Hippocampal formation (tissue), 2 donors: ENCODE measurements around the gene STK35.
A peak's percentile ranks its signal among the peaks of the same experiment; 100 is the strongest.
"Not testable (repeated sequence)": the region's sequence is repeated elsewhere in the genome, so short reads cannot be mapped to it uniquely, and the experiment has no call there.

Experiments
- DNase-seq, 2 donors: peaks; one replicate each; lab custom pipeline; 2025; lab: John Stamatoyannopoulos, UW

STK35 gene

GRCh38 chr20:2156666-2157624 lies 55.3 kb downstream of the STK35 start:
- DNase-seq = no peak

GRCh38 chr20:2162125-2162822 lies 60.6 kb downstream of the STK35 start:
- no peak for DNase-seq

GRCh38 chr20:2162823-2163166 lies 61.2 kb downstream of the STK35 start:
- no peak for DNase-seq

DNA sequence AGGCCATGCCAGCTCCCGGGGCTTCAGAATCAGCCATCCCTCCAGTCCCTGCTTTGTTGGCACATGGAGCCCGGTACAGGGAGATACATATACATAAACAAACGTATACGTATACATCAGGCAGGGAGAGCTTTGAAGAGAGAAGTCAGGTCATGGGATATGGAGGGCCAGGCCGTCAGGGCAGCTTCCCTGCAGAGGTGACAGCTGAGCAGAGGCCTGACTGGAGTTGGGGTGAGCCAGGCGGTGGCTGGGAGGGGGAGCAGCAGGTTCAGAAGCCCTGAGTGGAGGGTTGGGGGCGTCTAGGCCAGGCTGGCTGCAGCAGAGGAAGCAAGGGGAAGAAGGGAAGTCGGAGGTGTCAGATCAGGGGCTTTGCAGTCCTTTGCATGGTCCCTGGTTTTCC lies 61.7 kb downstream of the STK35 start:
- DNase-seq = no peak

GRCh38 chr20:2163757-2164156 lies 62.1 kb downstream of the STK35 start:
- DNase-seq = no peak

- DNase-seq = no peak
These were observed 62.8 kb downstream of the STK35 start for GRCh38 chr20:2164421-2164820.

DNA sequence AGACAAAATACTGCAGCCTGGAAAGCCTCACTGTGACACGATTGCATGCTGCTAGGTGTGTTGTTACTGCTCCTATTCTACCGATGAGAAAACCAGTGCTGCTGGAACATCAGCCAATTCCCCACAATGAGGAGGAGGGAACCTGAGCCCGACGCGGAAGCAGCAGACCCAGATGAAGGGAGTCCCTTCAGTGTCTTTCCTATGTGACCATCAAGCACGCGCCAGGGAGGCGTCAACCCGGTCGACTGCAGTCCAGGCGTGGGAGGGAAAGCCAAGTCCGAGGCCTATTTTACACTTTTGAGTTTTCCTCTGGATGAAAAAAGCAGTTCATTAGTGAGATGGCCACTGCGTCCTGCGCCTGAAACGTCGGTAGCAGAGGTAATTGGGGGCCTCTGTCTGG lies 63.3 kb downstream of the STK35 start:
- no peak for DNase-seq

DNA sequence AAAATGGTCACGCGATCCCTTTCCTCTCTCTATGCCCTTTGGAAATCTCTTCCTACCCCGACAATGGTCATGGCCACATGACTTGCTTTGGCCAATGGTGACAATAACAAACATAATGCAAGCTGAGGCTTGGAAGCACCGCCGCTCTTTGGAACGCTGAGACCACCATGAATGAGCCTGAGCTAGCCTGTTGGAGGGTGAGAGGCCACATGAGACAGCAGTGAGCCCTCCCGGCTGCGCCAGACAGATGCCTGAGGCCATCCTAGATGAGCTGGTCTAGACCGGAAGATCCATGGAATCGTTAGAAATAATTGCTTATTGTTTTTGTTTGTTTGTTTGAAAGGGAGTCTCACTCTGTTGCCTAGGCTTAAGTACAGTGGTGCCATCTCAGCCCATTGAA lies 64.2 kb downstream of the STK35 start:
- no peak for DNase-seq

GRCh38 chr20:2167112-2167511 lies 65.5 kb downstream of the STK35 start:
- DNase-seq = no peak

GRCh38 chr20:2168946-2169345 lies 67.3 kb downstream of the STK35 start:
- no peak for DNase-seq

DNA sequence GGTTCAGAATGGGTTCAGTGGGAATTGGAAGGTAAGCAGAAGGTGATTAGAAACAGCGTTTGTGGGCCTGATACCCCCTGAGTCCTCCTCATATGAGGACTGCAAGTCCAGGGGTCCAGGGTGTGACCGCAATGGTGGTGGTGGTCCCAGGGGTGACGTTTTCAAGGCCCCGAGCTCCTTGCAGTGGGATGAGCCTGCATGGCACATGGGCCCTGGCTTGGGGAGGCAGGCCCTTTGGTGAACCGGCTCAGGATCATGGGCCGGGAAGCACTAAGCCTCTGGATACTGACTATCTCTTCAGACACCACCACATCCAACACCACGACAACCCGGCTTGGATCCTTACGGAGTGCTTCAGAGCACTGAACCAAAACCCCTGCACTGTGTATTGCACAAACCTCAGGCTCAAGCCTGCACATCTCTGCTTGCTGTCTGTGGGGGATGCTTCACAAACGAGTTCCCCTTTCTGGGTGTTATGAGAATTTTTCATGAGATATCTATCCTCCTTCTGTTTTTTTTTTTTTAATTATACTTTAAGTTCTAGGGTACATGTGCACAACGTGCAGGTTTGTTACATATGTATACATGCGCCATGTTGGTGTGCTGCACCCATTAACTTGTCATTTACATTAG lies 67.9 kb downstream of the STK35 start:
- DNase-seq = no peak

DNA sequence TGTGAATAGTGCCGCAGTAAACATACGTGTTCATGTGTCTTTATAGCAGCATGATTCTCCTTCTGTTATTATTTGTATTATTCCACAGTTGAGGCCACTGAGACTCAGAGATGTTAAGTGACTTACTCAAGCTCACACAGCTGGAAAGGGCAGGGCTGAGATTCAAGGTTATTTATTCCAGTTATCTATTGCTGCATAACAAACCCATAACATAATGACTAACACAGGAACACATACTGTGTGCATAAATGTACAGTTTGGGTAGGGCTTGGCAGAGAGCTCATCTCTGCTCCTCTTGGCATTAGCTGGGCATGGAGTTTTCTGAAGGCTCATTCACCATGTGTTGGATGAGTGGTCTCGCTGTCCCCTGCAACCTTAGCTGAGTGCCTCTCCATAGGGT lies 68.8 kb downstream of the STK35 start:
- DNase-seq = no peak

DNA sequence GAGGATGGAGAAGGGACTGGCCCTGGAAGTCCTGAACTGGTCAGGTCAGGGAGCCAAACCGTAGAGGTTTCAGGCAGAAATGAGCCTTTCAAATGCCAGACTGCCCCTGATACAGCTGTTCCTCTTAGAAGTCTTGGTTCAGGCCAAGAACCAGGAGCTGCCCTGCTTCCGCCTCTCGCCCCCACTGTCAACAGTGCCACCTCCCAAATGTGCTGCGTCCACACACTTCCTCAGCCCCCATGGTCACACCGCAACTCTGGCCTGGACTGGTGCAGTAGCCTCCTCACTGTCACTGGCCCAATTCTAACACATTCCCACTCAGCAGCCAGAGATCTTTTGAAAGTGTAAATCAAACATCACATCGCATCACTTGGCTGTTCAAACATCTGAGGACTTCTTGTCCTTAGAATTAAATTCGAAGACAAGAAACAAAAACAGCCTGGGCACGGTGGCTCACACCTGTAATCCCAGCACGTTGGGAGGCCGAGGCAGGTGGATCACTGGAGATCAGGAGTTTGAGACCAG lies 69.7 kb downstream of the STK35 start:
- DNase-seq = no peak

DNA sequence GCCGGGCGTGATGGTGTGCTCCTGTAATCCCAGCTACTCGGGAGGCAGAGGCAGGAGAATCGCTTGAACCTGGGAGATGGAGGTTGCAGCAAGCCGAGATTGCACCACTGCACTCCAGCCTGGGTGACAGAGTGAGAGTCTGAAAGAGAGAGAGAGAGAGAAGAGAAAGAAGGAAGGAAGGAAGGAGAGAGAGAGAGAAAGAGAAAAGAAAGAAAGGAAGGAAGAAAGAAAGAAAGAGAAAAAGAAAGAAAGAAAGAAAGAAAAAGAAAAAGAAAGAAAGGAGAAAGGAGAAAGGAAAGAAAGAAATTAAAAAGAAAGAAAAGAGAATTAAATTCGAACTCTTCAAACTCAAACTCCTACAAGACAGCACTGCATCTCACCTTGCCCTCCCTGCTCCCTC lies 70.2 kb downstream of the STK35 start:
- DNase-seq = not testable (repeated sequence)

DNA sequence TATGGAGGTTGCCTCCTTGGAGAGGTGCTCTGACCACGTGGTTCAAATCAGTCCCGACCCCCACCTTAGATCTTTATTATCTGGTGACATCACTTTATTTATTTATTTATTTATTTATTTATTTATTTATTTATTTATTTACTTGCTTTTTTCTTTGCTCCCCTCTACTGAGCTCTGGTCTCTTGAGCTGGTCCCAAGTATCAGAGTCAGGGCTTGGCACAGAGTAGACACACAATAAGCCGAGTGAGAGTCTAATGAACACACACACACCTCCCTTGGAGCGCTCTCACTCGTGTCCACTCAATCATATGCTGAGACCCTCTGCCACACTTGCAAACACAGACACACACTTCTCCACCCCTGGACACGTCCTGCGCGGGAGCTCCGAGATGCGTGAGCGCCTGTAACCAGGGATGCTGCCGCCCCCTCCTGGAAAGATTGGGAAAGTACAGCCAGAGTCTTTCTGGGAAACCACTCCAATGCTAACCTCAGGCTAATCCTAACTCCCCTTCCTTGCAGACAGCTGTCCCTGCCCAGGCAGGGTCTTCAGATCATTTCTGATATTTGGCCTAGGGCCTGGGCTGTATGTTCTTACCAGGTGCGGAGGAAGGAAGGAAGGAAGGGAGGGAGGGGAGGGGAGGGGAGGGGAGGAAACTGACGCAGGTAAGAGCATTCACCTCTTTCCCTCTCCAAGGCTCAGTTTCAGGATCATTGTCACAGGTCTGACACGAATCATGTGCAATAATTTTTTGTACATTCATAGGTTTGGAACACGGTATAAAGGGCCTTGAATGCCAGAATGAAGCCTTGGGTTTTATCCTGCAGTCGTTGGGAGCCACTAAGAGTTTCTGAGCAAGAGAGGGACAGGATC lies 70.9 kb downstream of the STK35 start:
- DNase-seq = peak; percentile 58 to 71

DNA sequence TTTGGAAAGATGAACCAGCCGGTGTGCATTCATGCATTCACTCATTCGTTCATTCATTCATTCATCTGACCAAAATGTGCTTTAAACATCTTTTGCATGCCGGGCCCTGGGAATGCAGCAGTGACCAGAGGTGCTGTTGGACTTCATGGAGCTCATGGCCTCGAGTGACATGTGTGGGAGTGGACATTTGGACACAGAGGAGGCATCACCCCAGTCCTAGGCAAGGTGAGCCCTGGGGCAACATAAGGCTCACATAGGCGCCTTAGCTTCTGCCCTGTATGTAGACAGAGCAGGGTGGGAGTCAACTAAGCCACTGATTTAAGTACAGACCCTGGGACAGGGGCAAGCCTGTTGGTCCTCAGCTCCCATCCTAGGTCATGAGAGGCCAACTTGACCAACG lies 71.6 kb downstream of the STK35 start:
- DNase-seq = no peak

DNA sequence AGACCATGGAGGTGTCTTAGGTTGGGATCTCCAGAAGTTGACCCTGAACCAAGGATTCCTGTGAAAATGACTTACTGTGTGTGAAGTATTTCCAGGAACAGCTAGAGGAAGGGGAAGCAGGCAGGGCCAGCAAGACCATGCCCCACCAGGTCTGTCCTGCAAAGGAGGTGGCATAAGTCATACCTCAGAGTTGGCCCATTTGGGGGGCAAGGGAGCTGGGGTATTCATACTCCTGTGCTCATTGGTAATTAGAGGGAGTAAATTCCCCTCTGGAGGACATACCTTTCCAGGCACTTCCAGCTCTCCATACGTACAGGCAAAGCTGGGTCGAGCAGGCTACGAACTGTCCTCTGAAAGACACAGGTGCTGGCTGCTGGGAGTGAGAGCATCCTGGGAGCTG lies 72.4 kb downstream of the STK35 start:
- DNase-seq = no peak

- DNase-seq = no peak
These were observed 75.3 kb downstream of the STK35 start for GRCh38 chr20:2176946-2177345.

DNA sequence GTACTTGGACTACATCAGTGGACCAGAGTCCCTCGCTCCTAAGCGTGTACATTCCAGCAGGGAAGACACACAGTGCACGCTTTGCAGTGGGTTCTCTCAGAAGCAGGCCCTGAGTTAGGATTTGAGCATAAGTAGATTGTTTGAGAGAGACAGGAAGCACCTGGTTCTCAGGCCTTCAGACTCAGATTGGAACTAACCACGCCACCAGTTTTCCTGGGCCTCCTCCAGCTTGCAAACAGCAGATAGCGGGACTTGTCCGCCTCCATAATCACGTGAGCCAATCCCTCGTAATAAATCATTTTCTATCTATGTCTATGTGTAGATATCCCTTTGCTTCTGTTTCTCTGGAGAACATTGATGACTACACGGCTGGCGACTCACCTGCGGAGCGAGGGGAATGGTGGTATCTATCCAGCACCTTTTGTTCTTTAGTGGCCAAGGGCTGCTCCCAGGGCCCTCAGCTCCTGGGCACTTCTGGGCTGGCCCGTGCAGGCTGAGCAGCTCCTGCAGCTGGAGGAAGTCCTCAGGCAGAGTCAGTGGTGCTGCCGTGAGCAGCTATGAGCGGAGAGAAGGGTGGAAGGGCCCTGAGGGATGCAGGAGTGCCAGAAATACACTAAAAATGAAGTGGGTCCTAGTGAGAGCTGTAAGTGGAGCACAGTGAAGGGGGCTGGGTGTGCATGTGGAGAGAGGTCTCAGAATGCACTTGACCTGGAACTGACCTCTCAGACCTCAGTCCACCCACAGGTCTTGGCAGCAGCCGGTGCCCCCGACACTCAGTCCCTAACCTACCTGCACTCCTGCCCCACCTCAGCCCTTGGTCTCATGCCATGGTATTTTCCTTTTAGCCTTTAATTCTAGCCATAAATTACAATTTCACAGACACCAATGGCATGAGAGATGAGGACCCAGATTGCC lies 76.9 kb downstream of the STK35 start:
- no peak for DNase-seq

DNA sequence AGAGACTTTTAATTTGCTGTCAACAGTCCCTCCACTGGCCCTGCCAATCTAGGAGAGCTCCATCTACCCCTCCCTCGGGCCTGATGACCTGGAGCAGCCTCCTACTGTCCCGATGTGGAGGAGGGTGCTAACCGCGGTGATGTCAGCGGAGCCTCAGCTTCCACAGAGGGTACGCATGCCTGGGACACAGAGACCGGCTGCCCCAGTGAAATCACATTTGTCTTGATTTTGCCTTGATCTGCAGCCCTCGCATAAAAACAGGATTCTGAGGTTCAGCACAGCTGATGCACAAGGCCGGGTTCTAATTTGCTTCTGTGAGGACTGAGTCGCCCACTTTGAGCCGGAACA lies 77.6 kb downstream of the STK35 start:
- DNase-seq = no peak

DNA sequence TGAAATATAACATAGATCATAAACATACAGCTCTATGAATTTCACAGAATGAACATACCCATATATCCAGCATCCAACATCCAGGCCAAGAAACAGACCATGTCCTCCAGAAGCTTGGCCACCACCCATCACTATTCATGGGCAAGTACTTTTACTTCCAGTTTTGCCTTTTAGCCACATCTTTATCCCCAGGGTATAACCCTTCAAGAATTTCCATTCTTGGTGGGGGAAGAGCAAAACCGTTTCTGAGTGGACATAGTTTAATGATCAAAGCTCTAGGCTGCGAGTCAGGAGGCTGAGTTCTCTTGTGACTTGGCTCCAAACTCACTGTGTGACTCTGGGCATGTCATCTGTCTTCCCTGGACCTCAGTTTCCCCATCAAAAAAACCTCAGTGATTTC lies 78.3 kb downstream of the STK35 start:
- no peak for DNase-seq
